Measurements from ENCODE around the gene AKAIN1. TPM values are rescaled to one million over a fixed set of nuclear protein-coding genes. Genes with fewer than 3 reads are reported as not detected.

AKAIN1 gene
- total and polyA plus RNA-seq, 2 experiments from 2014 or later = not detected

DNA sequence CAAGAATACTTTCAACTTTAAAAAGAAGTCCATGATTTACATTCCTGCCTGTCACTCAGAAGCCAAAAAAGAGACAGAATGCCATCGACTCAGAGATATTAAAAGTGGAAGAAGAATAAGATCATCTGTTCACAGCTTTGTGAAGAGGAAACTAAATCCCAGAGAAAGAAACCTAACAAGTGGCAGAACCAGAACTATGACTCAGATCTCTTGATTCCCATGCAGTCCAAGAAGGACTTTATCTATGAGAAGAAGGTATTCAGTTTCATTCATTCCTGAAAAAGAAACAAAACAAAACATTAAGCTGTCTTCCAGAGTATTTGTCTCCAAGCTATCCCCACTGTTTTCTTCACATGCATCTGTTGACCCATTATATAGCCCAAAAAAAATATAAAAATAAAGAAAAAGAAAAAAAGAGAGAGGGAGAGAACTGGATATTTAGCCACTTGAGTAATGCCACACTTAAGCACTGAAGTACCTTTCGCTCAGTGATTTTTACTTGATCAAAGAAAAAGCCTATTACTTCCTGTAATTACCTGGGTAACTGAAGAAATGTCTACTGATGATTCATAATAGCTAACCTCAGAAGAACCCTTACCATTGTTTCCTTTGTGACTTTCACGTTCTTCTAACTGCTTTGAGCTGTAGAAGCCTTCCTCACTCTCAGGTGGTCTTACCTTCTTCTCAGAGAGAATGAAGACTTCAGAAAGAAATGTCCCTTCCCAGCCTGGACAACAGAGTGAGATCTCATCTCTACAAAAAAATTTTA is 17.7 kb upstream of the AKAIN1 start:
- Histone ChIP-seq H4K20me1 (ENCODE audit: insufficient read depth, poor library complexity, severe bottlenecking) (no peaks in the 10 kb centered on the region), H3K9me3 (ENCODE audit: low read depth) (no peaks in the 10 kb centered on the region), H3K4me3 (no peak overlapping the region), H3K4me2 (no peak overlapping the region), H3K27ac (no peak overlapping the region), H2AFZ (no peak overlapping the region), H3K27me3 (peaks cover 6% of the 10 kb centered on the region), H3K79me2 (no peaks in the 10 kb centered on the region), H3K36me3 (replicated peaks; ENCODE audit: insufficient read depth, low read depth) (no peaks in the 10 kb centered on the region), H3K4me1 (ENCODE audit: insufficient read depth) (no peaks in the 10 kb centered on the region), H3K9me2 (replicated peaks; ENCODE audit: insufficient read depth) (no peaks in the 10 kb centered on the region)
- WGBS (ENCODE audit: low lambda C conversion rate, missing lambda C conversion rate) = 82% methylated on average over 3 of the region's 3 CpGs
- no peak for TF ChIP-seq EZH2 (IDR thresholded peaks at IDR 0.05; ENCODE audit: borderline replicate concordance)
- no peak for TF ChIP-seq EZH2phosphoT487 (IDR thresholded peaks at IDR 0.05; ENCODE audit: low read depth, severe bottlenecking, unreplicated experiment)
- TF ChIP-seq, protein P1, sequence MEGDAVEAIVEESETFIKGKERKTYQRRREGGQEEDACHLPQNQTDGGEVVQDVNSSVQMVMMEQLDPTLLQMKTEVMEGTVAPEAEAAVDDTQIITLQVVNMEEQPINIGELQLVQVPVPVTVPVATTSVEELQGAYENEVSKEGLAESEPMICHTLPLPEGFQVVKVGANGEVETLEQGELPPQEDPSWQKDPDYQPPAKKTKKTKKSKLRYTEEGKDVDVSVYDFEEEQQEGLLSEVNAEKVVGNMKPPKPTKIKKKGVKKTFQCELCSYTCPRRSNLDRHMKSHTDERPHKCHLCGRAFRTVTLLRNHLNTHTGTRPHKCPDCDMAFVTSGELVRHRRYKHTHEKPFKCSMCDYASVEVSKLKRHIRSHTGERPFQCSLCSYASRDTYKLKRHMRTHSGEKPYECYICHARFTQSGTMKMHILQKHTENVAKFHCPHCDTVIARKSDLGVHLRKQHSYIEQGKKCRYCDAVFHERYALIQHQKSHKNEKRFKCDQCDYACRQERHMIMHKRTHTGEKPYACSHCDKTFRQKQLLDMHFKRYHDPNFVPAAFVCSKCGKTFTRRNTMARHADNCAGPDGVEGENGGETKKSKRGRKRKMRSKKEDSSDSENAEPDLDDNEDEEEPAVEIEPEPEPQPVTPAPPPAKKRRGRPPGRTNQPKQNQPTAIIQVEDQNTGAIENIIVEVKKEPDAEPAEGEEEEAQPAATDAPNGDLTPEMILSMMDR (IDR thresholded peaks at IDR 0.05; ENCODE audit: poor library complexity) = no peak
- no peak for DNase-seq (ENCODE audit: low spot score)

DNA sequence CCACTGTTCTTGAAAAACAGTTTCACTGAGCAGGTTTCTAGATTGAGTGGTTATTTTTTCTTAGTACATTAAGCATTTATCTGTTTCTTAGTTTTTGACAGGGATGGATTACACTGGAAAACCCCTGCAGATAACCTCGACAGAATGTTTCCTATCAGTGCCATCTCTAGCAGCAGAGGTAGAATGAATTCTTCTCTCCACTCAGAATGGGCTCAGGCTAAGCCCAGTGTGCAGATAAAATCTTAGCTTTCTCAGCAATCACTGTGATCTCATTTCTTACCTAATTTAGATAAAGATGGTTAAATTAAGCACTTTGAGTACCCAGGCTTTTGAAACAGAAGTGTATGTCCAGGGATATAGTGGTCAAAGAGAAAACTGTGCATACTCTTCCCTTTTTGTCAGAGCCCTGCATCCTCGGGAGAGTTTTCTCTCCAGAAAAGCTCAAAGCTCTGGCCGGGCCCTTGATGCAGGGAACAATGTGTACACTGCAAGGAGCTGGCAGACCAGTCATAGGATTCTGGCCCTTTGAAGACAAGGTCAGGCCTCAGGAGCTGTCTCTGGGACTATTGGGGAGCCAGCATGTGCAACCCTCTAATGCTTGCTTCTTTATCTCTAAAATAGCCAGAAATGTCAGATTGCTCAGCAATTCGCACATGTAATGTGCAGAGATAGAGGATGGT is 10.6 kb upstream of the AKAIN1 start:
- H3K4me3 ChIP-seq = no peak overlapping the region
- H3K79me2 ChIP-seq = no peaks in the 10 kb centered on the region
- H3K9me2 ChIP-seq (replicated peaks; ENCODE audit: insufficient read depth) = no peaks in the 10 kb centered on the region
- 24% methylated on average over 4 of the region's 4 CpGs for WGBS (ENCODE audit: low lambda C conversion rate, missing lambda C conversion rate)
- H3K4me1 ChIP-seq (ENCODE audit: insufficient read depth) = no peaks in the 10 kb centered on the region
- H3K9me3 ChIP-seq (ENCODE audit: low read depth) = no peaks in the 10 kb centered on the region
- no peak overlapping the region for H3K4me2 ChIP-seq
- TF ChIP-seq EZH2 (IDR thresholded peaks at IDR 0.05; ENCODE audit: borderline replicate concordance) = no peak
- TF ChIP-seq EZH2phosphoT487 (IDR thresholded peaks at IDR 0.05; ENCODE audit: low read depth, severe bottlenecking, unreplicated experiment) = no peak
- TF ChIP-seq, protein P1 (IDR thresholded peaks at IDR 0.05; ENCODE audit: poor library complexity) = no peak
- no peak overlapping the region for H2AFZ ChIP-seq
- H4K20me1 ChIP-seq (ENCODE audit: insufficient read depth, poor library complexity, severe bottlenecking) = no peaks in the 10 kb centered on the region
- no peaks in the 10 kb centered on the region for H3K36me3 ChIP-seq (replicated peaks; ENCODE audit: insufficient read depth, low read depth)
- no peaks in the 10 kb centered on the region for H3K27me3 ChIP-seq
- no peak overlapping the region for H3K27ac ChIP-seq
- DNase-seq (ENCODE audit: low spot score) = no peak

DNA sequence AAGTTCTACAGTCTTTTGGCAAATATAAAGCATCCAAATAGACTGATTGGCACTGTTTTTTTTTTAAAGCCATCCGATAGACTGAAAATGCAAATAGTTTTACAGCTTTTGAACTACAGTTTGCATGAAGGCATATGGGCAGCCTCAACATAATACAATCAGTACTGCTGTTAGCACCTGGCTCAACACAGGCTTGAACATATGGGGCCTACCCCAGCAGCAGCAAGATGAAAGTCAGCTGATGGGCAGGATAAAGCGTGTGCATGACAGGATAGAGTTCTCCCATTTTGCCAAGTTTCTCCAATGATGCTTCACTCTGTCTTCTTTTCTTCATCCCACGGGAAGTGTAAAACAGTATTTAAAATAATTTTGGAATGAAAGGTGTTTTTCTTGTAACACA is 1.3 kb upstream of the AKAIN1 start:
- WGBS (ENCODE audit: low lambda C conversion rate, missing lambda C conversion rate) = 75% methylated on average over 3 of the region's 3 CpGs
- no peaks in the 10 kb centered on the region for H3K79me2 ChIP-seq
- TF ChIP-seq, protein P1 (IDR thresholded peaks at IDR 0.05; ENCODE audit: poor library complexity) = no peak
- no peak for TF ChIP-seq EZH2 (IDR thresholded peaks at IDR 0.05; ENCODE audit: borderline replicate concordance)
- no peak for TF ChIP-seq EZH2phosphoT487 (IDR thresholded peaks at IDR 0.05; ENCODE audit: low read depth, severe bottlenecking, unreplicated experiment)

More for the DNA sequence above, 1.3 kb upstream of the AKAIN1 start:
- no peaks in the 10 kb centered on the region for H3K36me3 ChIP-seq (replicated peaks; ENCODE audit: insufficient read depth, low read depth)
- DNase-seq (ENCODE audit: low spot score) = no peak
- H4K20me1 ChIP-seq (ENCODE audit: insufficient read depth, poor library complexity, severe bottlenecking) = no peaks in the 10 kb centered on the region
- H3K27me3 ChIP-seq = peaks cover 76% of the 10 kb centered on the region
- no peak overlapping the region for H3K27ac ChIP-seq
- H3K4me1 ChIP-seq (ENCODE audit: insufficient read depth) = no peaks in the 10 kb centered on the region
- no peaks in the 10 kb centered on the region for H3K9me3 ChIP-seq (ENCODE audit: low read depth)
- H3K9me2 ChIP-seq (replicated peaks; ENCODE audit: insufficient read depth) = no peaks in the 10 kb centered on the region
- no peak overlapping the region for H3K4me3 ChIP-seq
- H2AFZ ChIP-seq = no peak overlapping the region
- H3K4me2 ChIP-seq = no peak overlapping the region

Measured in hepatocyte (in vitro differentiated cells).